ENCODE measurements around the gene TRIM52.
A peak's percentile ranks its signal among the peaks of the same experiment; 100 is the strongest.

TRIM52 gene

GRCh38 chr5:181261320-181262049, 542 bp upstream of the TRIM52 start:
- peak; percentile 85 for DNase-seq (ENCODE audit: low spot score)
- Histone ChIP-seq H3K27ac (peak overlapping the region; percentile 98 to 99), H3K4me3 (peak overlapping the region; percentile 88)
- no peak for TF ChIP-seq CTCF (IDR thresholded peaks at IDR 0.05)

GRCh38 chr5:181259974-181260719, 796 bp downstream of the TRIM52 start:
- Histone ChIP-seq H3K27ac (peak overlapping the region; percentile 98 to 99), H3K4me3 (peak overlapping the region; percentile 88)
- DNase-seq (ENCODE audit: low spot score), result no peak
- no peak for TF ChIP-seq CTCF (IDR thresholded peaks at IDR 0.05)

DNA sequence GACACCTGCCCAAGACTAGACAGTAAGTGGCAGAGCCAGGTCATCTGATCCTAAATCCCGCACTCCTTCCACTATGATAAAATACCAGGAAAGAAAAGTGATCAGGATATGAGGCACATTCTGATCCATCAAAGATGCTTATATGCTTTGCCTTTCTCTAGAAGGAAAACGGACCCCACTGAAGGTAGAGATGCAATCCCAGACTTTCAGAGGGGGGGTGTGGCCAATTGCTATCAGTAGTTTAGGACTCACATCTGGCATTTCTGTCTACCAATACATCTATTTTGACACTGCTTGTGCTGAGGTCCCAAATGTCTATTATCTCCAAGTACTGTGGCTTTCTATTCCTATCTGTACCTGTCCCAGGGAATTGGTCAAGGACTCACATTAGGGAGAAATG, 1.7 kb downstream of the TRIM52 start:
- no peak for TF ChIP-seq CTCF (IDR thresholded peaks at IDR 0.05)

DNA sequence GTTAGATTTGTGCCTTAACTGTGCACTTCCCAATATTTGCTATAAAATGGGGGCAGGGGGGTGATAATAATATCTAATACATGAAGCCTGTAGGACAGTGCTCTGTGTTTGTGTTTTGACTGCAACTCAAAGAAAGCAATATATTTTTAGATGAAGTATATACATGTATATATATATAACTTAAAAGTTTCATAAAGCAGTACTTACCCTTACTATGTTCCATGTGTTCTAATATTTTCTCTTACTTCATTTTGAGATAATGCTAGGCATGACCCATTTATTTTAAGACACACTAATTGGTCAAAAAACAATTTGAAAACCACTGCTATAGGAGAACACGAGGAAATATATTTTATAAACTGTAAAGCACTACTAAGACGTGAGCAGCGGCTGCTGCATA, 2.4 kb downstream of the TRIM52 start:
- Histone ChIP-seq H3K27ac (no peak overlapping the region), H3K4me3 (peak overlapping the region; percentile 88)
- no peak for TF ChIP-seq CTCF (IDR thresholded peaks at IDR 0.05)
- no peak for DNase-seq (ENCODE audit: low spot score)

More for the DNA sequence above, 1.7 kb downstream of the TRIM52 start:
- Histone ChIP-seq H3K27ac (peak overlapping the region in 1 of 2 donors; percentile 99), H3K4me3 (peak overlapping the region; percentile 88)
- no peak for DNase-seq (ENCODE audit: low spot score)

GRCh38 chr5:181255836-181256578, 4.9 kb downstream of the TRIM52 start:
- DNase-seq (ENCODE audit: low spot score), result no peak
- Histone ChIP-seq H3K4me3 (no peak overlapping the region), H3K27ac (no peak overlapping the region)
- TF ChIP-seq CTCF (IDR thresholded peaks at IDR 0.05), result no peak

DNA sequence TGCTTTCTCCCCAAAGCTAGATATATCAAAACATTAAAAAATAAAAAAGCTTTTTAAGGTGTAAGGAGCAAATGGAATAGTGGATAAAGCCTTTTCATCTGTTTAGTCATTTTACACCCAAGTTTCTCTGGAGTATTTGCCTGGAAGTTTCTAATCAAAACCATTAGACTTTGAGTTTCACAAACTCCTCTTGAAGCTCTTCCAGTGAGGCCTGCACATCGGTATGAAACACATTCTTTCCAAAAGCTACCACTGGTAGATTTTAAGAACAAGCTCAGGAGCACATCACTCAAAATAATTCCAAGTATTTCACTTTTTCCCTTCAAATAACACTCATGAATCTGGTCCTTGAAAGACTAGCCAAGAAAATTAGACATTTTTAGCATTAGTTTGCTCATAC, 5.7 kb downstream of the TRIM52 start:
- no peak overlapping the region for H3K27ac ChIP-seq
- no peak for DNase-seq (ENCODE audit: low spot score)
- no peak for TF ChIP-seq CTCF (IDR thresholded peaks at IDR 0.05)
- no peak overlapping the region for H3K4me3 ChIP-seq

Data from coronary artery (tissue), 2 donors.